ENCODE measurements around the gene UMODL1.
A peak's percentile ranks its signal among the peaks of the same experiment; 100 is the strongest.

Gene UMODL1

DNA sequence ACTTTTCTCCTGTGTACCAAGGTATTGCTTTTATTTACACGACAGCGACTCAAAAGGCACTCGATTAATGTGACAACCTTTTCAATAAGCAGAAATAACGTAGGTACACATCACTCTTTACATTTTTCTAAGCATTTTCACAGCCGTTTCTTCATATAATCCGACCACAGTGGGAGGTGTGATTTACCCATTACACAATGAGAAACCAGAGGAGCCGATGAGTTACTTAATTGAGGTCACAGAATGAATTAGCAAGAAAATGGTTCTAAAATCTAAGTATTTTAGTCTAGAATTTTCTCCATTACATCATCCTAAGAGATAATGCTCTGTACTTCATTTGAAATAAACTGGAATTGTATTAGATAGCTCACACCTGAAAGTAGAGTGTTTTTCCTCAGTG lies 71.5 kb downstream of the UMODL1 start:
- TF ChIP-seq, protein P1, sequence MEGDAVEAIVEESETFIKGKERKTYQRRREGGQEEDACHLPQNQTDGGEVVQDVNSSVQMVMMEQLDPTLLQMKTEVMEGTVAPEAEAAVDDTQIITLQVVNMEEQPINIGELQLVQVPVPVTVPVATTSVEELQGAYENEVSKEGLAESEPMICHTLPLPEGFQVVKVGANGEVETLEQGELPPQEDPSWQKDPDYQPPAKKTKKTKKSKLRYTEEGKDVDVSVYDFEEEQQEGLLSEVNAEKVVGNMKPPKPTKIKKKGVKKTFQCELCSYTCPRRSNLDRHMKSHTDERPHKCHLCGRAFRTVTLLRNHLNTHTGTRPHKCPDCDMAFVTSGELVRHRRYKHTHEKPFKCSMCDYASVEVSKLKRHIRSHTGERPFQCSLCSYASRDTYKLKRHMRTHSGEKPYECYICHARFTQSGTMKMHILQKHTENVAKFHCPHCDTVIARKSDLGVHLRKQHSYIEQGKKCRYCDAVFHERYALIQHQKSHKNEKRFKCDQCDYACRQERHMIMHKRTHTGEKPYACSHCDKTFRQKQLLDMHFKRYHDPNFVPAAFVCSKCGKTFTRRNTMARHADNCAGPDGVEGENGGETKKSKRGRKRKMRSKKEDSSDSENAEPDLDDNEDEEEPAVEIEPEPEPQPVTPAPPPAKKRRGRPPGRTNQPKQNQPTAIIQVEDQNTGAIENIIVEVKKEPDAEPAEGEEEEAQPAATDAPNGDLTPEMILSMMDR (IDR thresholded peaks at IDR 0.05; ENCODE audit: extremely low read depth, missing control alignments): no peak
- no peak for DNase-seq (ENCODE audit: low spot score)

DNA sequence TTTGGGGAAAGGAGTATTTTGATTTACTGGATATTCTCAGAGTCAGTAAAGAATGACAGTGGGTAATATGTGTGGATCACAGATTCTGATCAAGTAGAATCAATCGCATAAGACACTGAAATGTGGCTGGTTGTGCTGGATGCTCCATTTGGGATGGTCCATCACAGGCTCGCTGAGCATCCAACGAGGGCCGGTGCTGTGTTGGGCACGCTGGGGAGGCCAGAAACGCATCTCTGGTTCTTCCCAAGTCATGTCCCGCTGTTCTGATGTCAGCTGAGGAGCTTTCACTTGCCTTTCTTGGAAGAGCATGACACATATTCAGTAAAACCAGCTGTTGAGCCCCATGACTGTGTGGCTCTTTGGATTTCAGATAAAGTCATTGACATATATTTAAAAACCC lies 72.0 kb downstream of the UMODL1 start:
- DNase-seq (ENCODE audit: low spot score): no peak
- TF ChIP-seq, protein P1 (IDR thresholded peaks at IDR 0.05; ENCODE audit: extremely low read depth, missing control alignments): peak; percentile 11

DNA sequence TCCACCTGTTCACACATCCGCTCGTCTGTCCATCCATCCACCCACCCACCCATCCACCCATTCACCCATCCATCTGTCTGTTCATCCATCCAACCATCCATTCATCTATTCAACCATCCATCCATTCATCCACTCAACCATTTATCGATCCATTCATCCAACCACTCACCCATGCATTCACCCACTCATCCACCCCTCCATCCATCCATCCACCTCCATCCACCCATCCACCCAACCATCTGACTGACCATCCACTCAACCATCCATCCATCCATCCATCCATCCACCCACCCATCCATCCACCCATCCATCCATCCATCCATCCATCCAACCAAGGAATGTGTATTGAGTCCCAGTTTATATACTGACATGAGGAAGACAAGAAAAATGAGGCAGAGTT lies 73.1 kb downstream of the UMODL1 start:
- TF ChIP-seq, protein P1 (IDR thresholded peaks at IDR 0.05; ENCODE audit: extremely low read depth, missing control alignments): no peak

DNA sequence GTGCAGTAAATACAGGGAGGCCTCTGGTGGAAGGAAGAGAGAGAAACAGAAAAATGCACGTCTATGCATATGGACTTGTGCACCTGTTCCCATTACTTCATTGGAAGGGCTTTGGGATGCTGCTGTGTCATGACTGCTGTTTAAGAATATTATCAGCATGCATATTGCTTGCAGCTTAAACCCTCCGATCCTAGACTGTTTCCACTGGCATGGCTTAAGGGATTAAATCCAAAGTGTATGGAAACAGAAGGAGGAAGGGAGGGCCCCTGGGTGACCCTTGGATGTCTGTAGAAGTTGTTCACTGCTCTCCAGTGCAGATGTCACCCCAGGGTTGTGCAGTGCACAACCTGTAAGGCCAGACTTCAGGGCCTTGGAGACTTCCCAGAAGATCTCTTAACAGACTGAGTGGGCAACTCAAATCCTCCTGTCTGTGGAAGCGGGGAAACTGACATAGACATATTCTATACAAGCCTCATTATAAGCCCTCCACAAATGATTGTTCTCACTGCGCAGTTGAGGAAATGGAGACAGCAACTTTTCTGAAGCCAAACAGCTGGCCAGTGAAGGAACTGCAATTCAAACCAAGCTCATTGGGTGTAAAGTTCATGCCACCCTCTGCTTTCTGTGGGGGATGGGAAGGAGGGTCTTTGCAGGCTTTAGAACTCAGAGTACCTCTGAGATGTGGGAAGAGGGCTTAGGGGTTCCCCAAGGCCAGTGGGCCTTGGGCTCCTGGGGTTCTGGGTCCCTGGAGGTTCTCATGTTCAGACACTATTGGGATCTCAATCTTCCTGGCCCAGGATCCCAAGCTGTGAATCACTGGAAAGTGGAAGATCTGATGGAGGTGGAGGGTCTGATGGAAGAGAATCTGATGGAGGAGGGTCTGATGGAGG lies 73.8 kb downstream of the UMODL1 start:
- DNase-seq (ENCODE audit: low spot score): no peak
- TF ChIP-seq, protein P1 (IDR thresholded peaks at IDR 0.05; ENCODE audit: extremely low read depth, missing control alignments): no peak

More for the DNA sequence above, 73.1 kb downstream of the UMODL1 start:
- no peak for DNase-seq (ENCODE audit: low spot score)

DNA sequence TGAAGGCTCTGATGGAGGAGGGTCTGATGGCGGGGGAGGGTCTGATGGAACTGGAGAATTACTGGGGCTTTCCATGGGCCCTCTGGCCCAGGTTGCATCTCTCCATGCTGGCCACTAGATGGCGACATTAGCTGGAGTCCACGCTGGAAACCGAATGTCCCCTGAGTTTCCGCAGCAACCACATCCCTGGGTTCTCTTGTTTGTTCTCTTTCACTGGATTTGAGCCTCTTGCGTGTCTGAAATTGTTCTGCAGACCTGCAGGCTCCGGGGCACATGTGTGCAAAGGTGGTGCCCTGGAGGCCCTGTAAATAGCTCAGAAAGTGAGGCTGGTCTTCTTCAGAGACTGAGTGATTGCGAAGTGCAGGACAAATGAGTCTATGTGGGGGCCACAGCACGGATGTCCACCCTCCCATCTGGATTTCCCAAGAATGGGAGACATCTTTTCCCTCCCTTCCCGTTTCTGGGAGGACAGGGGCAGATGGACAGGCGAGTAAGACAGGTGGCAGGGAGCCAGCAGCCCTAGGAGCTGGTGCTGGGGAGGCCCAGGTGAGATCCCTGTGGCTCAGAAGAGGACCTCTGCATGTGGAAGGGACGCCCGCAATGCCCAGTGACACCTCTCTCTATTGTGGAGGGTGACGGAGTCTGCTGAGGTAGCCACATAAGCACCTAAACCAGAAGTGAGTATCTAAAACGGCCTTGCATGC lies 74.6 kb downstream of the UMODL1 start:
- TF ChIP-seq, protein P1 (IDR thresholded peaks at IDR 0.05; ENCODE audit: extremely low read depth, missing control alignments): peak; percentile 55
- peak; percentile 93 for DNase-seq (ENCODE audit: low spot score)

DNA sequence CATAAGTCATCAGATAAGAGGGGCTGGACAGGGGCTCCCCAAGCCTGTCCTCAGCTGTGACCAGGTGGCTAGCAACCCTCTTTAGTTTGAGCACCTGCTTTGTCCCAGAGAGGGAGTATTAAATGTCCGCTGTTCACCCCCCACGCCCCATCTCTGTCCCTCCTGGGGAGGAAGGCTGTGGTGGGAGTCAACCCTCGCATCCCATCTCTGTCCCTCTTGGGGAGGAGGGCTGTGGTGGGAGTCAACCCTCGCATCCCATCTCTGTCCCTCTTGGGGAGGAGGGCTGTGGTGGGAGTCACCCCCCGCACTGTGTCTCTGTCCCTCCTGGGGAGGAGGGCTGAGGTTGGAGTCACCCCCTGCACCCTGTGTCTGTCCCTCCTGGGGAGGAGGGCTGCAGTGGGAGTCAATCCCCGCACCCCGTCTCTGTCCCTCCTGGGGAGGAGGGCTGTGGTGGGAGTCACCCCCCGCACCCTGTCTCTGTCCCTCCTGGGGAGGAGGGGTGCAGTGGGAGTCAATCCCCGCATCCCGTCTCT lies 75.2 kb downstream of the UMODL1 start:
- DNase-seq (ENCODE audit: low spot score): no peak
- TF ChIP-seq, protein P1 (IDR thresholded peaks at IDR 0.05; ENCODE audit: extremely low read depth, missing control alignments): no peak

DNA sequence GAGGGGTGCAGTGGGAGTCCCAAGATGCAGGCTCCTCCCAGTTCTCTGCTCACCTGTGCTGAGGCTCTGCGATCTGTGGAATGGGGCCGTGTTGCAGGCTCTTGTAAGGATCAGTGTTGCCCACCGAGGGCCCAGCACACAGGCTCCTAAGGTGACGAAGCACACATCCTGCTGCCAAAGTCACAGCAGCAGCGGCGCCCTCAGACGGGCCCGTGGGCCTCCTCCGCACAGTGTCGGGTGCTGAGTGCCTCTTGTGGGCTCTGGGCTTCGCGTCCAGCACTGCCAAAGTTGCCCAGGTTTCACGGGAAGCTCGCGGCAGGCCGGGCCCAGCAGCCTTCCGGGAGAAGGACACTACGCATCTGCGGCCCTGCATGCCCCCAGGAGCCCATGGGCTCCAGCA lies 75.7 kb downstream of the UMODL1 start:
- DNase-seq (ENCODE audit: low spot score): no peak
- TF ChIP-seq, protein P1 (IDR thresholded peaks at IDR 0.05; ENCODE audit: extremely low read depth, missing control alignments): no peak
